ENCODE measurements around the gene CFAP54.
"Not testable (repeated sequence)": the region's sequence is repeated elsewhere in the genome, so short reads cannot be mapped to it uniquely, and the experiment has no call there.

Gene CFAP54

DNA sequence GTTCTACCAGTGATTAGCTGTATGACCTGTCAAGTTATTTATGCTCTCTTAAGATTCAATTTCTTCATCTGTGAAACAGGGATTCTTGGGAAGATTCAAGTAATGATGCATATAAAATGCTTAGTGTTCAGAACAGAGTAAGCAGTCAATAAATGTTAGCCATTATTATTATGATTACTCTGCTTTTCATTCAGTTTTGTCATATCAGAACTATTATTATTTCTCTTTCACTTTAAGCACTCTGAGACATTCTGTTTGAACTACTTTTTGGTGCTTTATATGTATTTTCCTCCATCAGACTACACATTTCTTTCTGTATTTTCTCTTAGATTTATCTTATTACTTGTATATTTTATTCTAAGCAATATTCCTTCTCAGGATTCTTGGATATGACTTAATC, 81.2 kb downstream of the CFAP54 start:
- DNase-seq (ENCODE audit: low spot score in 2 of 2), result no peak
- in situ Hi-C loops (cut with MboI; ENCODE audit: low sequenced_read_pairs), result no loop called here
- H3K4me3 ChIP-seq, result no peak overlapping the region
- H3K27me3 ChIP-seq (ENCODE audit: low read depth), result peaks cover 7% of the 10 kb centered on the region
- H3K9me3 ChIP-seq, result no peaks in the 10 kb centered on the region
- no peaks in the 10 kb centered on the region for H3K36me3 ChIP-seq (replicated peaks)
- no peaks in the 10 kb centered on the region for H3K4me1 ChIP-seq

DNA sequence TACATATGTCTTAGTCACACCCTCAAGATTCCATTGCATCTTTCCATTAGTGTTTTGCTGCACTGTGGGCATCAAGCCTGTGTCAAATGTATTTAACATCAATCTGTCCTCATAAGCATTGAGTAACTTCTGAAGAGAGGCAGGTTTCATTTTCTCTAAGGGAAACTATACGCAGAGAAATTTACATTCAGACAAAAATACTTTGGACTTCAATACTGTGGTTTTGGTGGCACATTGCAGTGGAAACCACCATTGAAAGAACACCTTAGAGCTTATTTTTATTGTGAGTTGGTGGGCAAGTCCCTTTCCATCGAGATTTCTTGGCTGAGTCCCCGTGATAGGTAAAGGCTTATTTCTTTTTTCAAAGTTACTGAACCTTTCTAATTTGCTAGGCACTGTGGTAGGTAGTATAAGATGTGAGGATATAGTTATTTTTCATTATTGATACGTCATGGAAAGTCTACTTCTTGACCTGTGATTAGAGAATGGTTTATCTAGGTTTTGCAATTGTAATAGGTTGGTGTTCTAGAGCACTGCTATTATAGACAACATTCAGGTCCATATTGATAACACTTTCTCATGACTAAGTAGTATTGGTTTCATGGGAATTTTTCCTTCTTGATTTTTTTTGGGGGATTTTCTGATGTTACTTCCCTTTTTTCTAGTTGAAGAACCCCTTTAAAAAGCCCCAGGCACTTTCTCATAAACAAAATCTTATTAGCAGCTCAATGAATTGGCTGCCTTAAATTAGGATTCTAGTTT, 81.9 kb downstream of the CFAP54 start:
- H3K4me3 ChIP-seq, result no peak overlapping the region
- in situ Hi-C loops (cut with MboI; ENCODE audit: low sequenced_read_pairs), result no loop called here
- no peak for DNase-seq (ENCODE audit: low spot score in 2 of 2)
- H3K9me3 ChIP-seq, result no peaks in the 10 kb centered on the region
- no peaks in the 10 kb centered on the region for H3K4me1 ChIP-seq
- peaks cover 7% of the 10 kb centered on the region for H3K27me3 ChIP-seq (ENCODE audit: low read depth)
- no peaks in the 10 kb centered on the region for H3K36me3 ChIP-seq (replicated peaks)

DNA sequence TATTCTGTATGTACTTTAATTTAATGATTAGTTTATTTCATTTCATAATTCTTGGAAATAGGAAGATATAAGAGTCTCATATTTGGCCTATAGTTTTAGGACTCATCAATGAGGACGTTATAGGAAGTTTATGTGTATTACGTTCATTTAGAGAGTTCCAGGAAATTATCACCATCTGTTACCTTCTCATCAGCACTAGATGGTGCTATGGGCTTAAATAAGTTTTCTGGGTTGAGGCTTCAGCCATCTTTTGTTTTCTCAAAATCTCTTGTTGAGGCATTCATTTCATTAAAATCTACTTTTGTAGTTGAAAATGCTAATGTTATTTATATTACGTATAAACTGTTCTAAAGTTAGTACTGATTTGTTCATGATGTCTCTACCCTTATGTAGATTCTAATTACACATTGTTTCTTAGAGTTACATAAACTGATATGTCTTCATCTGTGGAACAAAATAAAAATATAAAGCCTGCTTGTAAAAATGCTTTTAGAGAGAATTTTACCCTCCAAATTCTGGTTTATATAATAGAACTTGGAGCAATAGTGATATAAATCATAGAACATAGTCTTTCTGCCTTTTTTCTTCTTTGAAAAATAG, 89.2 kb downstream of the CFAP54 start:
- Histone ChIP-seq H3K36me3 (replicated peaks) (no peaks in the 10 kb centered on the region), H3K27me3 (ENCODE audit: low read depth) (peaks cover 15% of the 10 kb centered on the region), H3K4me1 (no peaks in the 10 kb centered on the region), H3K9me3 (no peaks in the 10 kb centered on the region), H3K4me3 (no peak overlapping the region)
- peak in 1 of 2 experiments; percentile 62 for DNase-seq (ENCODE audit: low spot score in 2 of 2)
- in situ Hi-C loops (cut with MboI; ENCODE audit: low sequenced_read_pairs), result no loop called here

DNA sequence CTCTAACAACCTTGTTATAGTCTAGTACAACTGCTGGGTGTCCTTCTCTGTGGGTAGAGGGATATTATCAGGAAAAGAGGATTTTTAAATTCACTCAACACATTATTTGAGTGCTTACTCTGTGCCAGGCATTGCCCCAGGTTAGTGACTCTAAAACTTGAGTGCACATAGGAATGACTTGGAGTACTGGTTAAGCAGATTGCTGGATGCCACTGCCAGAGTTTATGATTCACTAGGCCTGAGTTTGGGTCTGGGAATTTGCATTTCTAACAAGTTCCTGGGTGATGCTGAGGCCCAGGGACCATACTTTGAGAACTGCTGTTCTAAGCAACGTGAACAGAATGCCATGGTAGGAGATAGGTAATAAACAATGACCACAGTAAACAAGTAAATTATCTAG, 96.6 kb downstream of the CFAP54 start:
- H3K4me1 ChIP-seq, result no peaks in the 10 kb centered on the region
- no peaks in the 10 kb centered on the region for H3K36me3 ChIP-seq (replicated peaks)
- H3K4me3 ChIP-seq, result no peak overlapping the region
- H3K27me3 ChIP-seq (ENCODE audit: low read depth), result 0 out of 2 replicates have a peak, but pooled peaks cover 5% of the 10 kb centered on the region
- no peaks in the 10 kb centered on the region for H3K9me3 ChIP-seq
- in situ Hi-C loops (cut with MboI; ENCODE audit: low sequenced_read_pairs), result no loop called here
- no peak for DNase-seq (ENCODE audit: low spot score in 2 of 2)

DNA sequence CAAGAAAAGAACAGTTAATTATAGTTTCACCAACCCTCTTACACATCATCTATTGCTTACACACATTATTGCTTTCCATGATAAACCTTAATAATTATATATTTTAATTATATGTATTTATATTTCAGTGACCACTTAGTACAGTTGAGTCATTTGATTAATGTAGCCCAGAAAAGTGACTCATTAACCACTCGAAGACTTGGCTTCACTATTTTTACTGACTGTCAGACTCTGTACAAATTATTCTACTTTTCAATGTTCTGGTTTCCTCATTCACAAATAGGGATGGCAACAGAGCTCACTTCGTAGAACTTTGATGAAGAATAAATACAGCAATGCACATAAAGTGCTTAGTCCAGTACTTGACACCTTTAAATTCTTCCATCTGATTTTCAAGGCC, 98.3 kb downstream of the CFAP54 start:
- in situ Hi-C loops (cut with MboI; ENCODE audit: low sequenced_read_pairs), result no loop called here
- no peaks in the 10 kb centered on the region for H3K36me3 ChIP-seq (replicated peaks)
- DNase-seq (ENCODE audit: low spot score in 2 of 2), result no peak
- H3K4me3 ChIP-seq, result no peak overlapping the region
- H3K4me1 ChIP-seq, result no peaks in the 10 kb centered on the region
- H3K27me3 ChIP-seq (ENCODE audit: low read depth), result 0 out of 2 replicates have a peak, but pooled peaks cover 2% of the 10 kb centered on the region
- no peaks in the 10 kb centered on the region for H3K9me3 ChIP-seq

DNA sequence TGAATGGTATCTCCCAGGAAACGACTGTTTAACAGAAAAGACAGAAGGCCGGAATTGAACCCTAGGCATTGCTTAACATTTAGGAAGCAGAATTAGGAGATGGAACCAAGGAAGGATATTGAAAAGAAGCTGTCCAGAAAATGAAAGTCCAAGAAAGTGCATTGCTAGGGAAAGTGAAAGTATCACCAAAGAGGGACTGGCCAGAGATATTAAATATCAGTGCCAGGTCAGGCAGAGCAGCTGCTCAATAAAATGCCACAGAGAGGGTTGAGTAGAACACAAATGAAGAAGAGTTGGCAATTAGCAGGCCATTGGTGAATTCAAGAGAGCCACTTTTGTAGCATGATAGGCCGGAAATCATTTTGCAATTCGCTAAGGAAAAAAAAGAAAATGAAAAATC, 101.6 kb downstream of the CFAP54 start:
- Histone ChIP-seq H3K27me3 (ENCODE audit: low read depth) (0 out of 2 replicates have a peak, but pooled peaks cover 2% of the 10 kb centered on the region), H3K9me3 (no peaks in the 10 kb centered on the region), H3K4me1 (no peaks in the 10 kb centered on the region), H3K36me3 (replicated peaks) (no peaks in the 10 kb centered on the region), H3K4me3 (no peak overlapping the region)
- no peak for DNase-seq (ENCODE audit: low spot score in 2 of 2)
- in situ Hi-C loops (cut with MboI; ENCODE audit: low sequenced_read_pairs), result no loop called here

DNA sequence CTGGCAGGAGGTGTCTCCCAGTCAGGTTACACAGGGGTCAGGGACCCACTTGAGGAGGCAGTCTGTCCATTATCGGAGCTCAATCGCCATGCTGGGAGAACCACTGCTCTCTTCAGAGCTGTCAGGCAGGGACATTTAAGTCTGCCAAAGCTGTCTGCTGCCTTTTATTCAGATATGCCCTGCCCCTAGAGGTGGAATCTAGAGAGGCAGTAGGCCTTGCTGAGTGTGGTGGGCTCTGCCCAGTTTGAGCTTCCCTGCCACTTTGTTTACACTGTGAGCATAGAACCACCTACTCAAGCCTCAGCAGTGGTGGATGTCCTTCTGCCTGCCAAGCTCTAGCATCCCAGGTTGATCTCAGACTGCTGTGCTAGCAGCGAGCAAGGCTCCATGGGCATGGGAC, 115.0 kb downstream of the CFAP54 start:
- peaks cover 16% of the 10 kb centered on the region for H3K27me3 ChIP-seq (ENCODE audit: low read depth)
- in situ Hi-C loops (cut with MboI; ENCODE audit: low sequenced_read_pairs), result not testable (repeated sequence)

DNA sequence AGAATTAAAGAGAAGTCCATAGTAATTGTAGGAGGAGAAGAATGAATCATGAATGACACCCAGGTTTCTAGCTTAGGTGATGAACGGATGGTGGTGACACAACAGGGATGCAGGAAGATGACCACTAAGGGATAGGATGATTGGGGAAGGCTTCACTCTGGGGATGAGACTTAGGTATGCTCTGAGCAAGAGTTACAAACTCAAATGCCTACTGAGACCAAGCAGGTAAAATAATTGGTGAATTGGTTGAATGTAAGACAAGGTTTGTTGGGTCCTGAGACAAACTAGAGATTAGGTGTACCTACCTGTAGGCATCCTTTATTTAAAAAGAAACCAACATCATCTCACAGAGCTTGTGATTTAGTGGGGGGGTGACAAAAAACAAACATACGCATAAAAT, 116.3 kb downstream of the CFAP54 start:
- in situ Hi-C loops (cut with MboI; ENCODE audit: low sequenced_read_pairs), result no loop called here
- Histone ChIP-seq H3K27me3 (ENCODE audit: low read depth) (peaks cover 16% of the 10 kb centered on the region), H3K4me3 (no peak overlapping the region), H3K9me3 (no peaks in the 10 kb centered on the region), H3K4me1 (no peaks in the 10 kb centered on the region), H3K36me3 (replicated peaks) (no peaks in the 10 kb centered on the region)
- DNase-seq (ENCODE audit: low spot score in 2 of 2), result no peak

More for the DNA sequence above, 115.0 kb downstream of the CFAP54 start:
- H3K9me3 ChIP-seq; DNase-seq (ENCODE audit: low spot score in 2 of 2); H3K36me3 ChIP-seq (replicated peaks); H3K4me1 ChIP-seq; H3K4me3 ChIP-seq: not testable (repeated sequence)

DNA sequence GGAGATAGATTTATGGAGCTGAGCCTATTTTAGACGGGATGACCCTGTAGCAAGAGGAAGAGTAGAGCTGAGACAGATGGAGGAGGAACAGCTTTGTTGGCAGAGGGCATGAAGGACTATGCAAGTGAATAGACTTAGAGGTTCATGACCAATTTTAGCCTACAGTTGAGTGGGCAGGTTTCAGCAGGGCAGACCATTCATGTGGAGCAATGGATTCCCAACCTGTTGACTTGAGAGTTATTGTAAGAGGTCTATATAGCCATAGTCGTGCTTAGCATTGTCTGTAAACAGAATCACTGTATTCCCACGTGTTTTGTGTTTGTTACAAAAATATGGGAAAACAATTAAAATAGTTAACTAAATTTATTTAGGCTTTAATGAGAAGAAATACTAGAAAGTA, 116.8 kb downstream of the CFAP54 start:
- no peak overlapping the region for H3K4me3 ChIP-seq
- no peaks in the 10 kb centered on the region for H3K9me3 ChIP-seq
- peaks cover 16% of the 10 kb centered on the region for H3K27me3 ChIP-seq (ENCODE audit: low read depth)
- in situ Hi-C loops (cut with MboI; ENCODE audit: low sequenced_read_pairs), result no loop called here
- no peaks in the 10 kb centered on the region for H3K36me3 ChIP-seq (replicated peaks)
- no peak for DNase-seq (ENCODE audit: low spot score in 2 of 2)
- no peaks in the 10 kb centered on the region for H3K4me1 ChIP-seq

DNA sequence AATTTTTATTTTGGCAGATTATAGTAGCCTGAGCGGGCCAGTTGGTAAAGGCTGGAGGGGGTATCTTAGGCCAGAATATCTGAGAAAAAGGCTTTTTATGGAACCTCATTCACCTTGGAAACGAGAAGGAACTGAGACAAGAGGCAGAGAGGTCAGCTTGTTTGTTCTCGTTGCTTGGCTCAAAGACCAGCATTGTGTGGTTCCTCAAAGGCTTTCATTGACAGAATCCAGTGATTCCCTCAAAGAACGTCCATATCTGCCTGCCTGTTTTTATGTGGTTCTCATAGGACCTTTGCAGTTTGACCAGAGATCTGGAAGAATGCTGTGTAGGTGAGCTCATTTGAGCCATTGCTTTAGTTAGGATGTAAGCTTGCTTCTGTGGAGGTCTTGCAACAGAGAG, 117.3 kb downstream of the CFAP54 start:
- DNase-seq (ENCODE audit: low spot score in 2 of 2), result no peak
- Histone ChIP-seq H3K36me3 (replicated peaks) (no peaks in the 10 kb centered on the region), H3K9me3 (no peaks in the 10 kb centered on the region)

DNA sequence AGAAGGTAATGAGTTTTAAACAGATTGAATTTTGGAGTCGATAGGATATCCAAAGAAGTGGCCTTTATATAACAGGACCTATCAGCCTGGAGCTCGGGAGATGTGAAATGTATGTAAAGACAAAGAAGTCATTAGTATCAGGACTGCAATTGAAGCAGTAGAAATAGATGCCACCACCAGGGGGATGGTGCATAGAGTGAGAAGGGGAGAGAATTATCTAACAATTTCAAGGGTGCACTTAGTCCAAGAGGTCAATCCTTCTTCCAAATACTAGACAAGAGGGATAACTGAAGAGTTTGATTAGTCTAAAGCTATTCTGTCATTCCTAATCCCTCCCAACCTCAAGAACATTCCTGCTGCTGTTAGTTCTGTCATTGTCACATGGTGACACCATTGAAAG, 127.8 kb downstream of the CFAP54 start:
- Histone ChIP-seq H3K36me3 (replicated peaks) (no peaks in the 10 kb centered on the region), H3K4me3 (no peak overlapping the region), H3K27me3 (ENCODE audit: low read depth) (0 out of 2 replicates have a peak, but pooled peaks cover 9% of the 10 kb centered on the region), H3K9me3 (no peaks in the 10 kb centered on the region), H3K4me1 (no peaks in the 10 kb centered on the region)
- DNase-seq (ENCODE audit: low spot score in 2 of 2), result no peak
- in situ Hi-C loops (cut with MboI; ENCODE audit: low sequenced_read_pairs), result no loop called here

More for the DNA sequence above, 117.3 kb downstream of the CFAP54 start:
- Histone ChIP-seq H3K4me3 (no peak overlapping the region), H3K27me3 (ENCODE audit: low read depth) (peaks cover 16% of the 10 kb centered on the region), H3K4me1 (no peaks in the 10 kb centered on the region)
- in situ Hi-C loops (cut with MboI; ENCODE audit: low sequenced_read_pairs), result no loop called here

DNA sequence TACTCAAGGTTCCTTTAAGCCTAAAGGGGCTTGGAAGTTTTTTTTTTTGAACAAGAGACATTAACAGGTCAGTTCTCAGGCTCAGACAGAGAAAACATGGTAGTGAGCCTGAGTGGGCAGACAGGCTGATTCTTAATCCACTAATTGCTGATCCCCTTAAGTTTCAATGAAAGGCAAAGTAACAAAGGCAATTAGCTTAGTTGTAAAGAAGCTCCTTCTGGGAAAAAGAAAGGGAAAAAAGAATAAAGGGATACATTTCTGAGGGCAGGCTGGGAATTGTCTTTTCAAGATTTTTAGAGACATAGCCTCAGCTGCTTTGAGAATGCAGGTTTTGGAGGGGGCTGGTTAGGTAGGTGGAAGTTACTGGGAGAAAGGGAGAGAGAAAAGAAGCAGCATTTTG, 133.8 kb downstream of the CFAP54 start:
- Histone ChIP-seq H3K4me1 (no peaks in the 10 kb centered on the region), H3K9me3 (no peaks in the 10 kb centered on the region), H3K36me3 (replicated peaks) (no peaks in the 10 kb centered on the region), H3K27me3 (ENCODE audit: low read depth) (peaks cover 23% of the 10 kb centered on the region), H3K4me3 (no peak overlapping the region)
- DNase-seq (ENCODE audit: low spot score in 2 of 2), result peak in 1 of 2 experiments; percentile 31
- in situ Hi-C loops (cut with MboI; ENCODE audit: low sequenced_read_pairs), result no loop called here

DNA sequence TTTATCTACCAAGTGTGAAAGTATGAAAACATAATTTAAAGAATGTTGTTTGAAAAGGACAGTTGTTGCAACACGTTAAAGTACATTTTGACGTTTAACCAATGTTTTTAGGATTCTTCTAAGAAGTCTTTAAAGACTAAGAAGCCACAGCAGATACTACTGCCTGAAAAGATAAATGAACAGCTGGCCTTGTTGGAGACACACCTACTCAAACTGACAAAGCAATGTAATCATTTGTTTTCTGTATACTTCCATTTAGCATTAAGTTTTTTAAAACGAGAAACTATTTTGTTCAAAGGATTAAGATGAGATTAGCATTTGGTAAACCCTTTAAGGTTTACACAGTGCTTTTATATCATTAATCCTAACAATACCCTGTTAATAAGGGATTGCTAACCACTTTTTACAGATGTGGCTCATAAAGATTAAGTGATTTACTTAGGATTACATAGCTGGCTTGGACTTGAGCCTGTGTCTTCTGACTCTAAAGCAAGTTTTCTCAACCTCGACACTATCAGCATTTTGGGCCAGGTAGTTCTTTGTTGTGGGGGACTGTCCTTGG, 134.4 kb downstream of the CFAP54 start:
- peak in 1 of 2 experiments; percentile 43 for DNase-seq (ENCODE audit: low spot score in 2 of 2)
- in situ Hi-C loops (cut with MboI; ENCODE audit: low sequenced_read_pairs), result no loop called here
- Histone ChIP-seq H3K4me1 (no peaks in the 10 kb centered on the region), H3K36me3 (replicated peaks) (no peaks in the 10 kb centered on the region), H3K9me3 (no peaks in the 10 kb centered on the region), H3K27me3 (ENCODE audit: low read depth) (peaks cover 26% of the 10 kb centered on the region), H3K4me3 (no peak overlapping the region)

DNA sequence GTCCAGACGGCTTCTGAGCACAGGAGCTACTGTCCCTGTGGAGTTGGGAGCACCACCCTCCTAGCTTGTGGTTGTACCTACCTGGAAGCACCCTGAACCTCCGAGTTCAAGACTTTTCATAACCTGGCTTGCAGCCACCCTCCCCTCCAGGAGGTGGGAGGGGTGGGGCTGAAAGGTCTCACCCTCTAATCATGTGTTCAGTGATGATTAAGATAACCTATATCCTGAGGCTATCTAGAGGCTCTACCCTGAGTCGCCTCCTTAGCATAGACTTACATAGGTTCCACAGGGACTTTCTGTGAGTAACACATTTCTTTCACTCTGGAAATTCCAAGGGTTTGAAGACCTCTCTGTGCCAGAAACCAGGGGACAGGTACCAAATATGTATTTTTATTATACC, 146.5 kb downstream of the CFAP54 start:
- Histone ChIP-seq H3K4me3 (no peak overlapping the region), H3K36me3 (replicated peaks) (no peaks in the 10 kb centered on the region), H3K4me1 (no peaks in the 10 kb centered on the region), H3K27me3 (ENCODE audit: low read depth) (no peaks in the 10 kb centered on the region), H3K9me3 (no peaks in the 10 kb centered on the region)
- no peak for DNase-seq (ENCODE audit: low spot score in 2 of 2)
- in situ Hi-C loops (cut with MboI; ENCODE audit: low sequenced_read_pairs), result no loop called here
